ENCODE results near the gene ATP13A4. TPM values are rescaled to one million over a fixed set of nuclear protein-coding genes. Genes with fewer than 3 reads are reported as not detected.

Gene ATP13A4
- total and polyA plus RNA-seq, 8 donors: 5.7 to 15.7 (median 9.8) TPM

- ATAC-seq (no peak), FAIRE-seq (no peak), DNase-seq (no peak)
- Histone ChIP-seq H3K27ac (no peak overlapping the region), H3K36me3 (no peaks in the 10 kb centered on the region), H3K4me1 (no peaks in the 10 kb centered on the region), H3K4me3 (no peak overlapping the region), H3K27me3 (no peaks in the 10 kb centered on the region), H3K9me3 (no peaks in the 10 kb centered on the region)
- TF ChIP-seq, protein P1, sequence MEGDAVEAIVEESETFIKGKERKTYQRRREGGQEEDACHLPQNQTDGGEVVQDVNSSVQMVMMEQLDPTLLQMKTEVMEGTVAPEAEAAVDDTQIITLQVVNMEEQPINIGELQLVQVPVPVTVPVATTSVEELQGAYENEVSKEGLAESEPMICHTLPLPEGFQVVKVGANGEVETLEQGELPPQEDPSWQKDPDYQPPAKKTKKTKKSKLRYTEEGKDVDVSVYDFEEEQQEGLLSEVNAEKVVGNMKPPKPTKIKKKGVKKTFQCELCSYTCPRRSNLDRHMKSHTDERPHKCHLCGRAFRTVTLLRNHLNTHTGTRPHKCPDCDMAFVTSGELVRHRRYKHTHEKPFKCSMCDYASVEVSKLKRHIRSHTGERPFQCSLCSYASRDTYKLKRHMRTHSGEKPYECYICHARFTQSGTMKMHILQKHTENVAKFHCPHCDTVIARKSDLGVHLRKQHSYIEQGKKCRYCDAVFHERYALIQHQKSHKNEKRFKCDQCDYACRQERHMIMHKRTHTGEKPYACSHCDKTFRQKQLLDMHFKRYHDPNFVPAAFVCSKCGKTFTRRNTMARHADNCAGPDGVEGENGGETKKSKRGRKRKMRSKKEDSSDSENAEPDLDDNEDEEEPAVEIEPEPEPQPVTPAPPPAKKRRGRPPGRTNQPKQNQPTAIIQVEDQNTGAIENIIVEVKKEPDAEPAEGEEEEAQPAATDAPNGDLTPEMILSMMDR (IDR thresholded peaks at IDR 0.05): no peak
- intact Hi-C loops (cut with DNase I): no loop called here
- WGBS, 2 donors: 31 to 71% methylated on average over 1 of the region's 1 CpG
Observed at GRCh38 chr3:193483988-193484539, 70.6 kb downstream of the ATP13A4 start.

DNA sequence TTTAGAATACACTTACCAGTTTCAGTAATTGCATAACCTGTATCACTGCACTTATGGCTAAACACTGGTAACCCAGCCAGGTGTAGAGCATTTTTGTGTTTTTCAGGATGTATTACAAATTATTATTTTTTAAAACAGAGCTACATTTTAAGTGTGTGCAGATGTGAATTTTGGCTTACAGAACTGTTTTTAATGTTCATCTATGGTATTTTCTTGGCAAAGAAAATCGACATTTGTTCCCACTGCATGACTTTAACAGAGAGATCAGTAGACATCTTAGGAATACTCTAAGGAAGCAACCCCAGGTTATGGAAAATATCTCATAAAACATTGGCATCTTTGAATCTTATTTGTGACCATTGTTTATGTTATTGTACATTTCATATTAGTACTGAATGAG, 73.3 kb downstream of the ATP13A4 start:
- 30 to 68% methylated on average over 1 of the region's 1 CpG for WGBS, 2 donors
- TF ChIP-seq, protein P1 (IDR thresholded peaks at IDR 0.05): no peak
- no peak overlapping the region for H3K27ac ChIP-seq
- H3K4me1 ChIP-seq: no peaks in the 10 kb centered on the region
- DNase-seq (no peak), ATAC-seq (no peak), FAIRE-seq (no peak)
- H3K4me3 ChIP-seq: no peak overlapping the region
- intact Hi-C loops (cut with DNase I): no loop called here
- no peaks in the 10 kb centered on the region for H3K36me3 ChIP-seq
- H3K9me3 ChIP-seq: no peaks in the 10 kb centered on the region
- no peaks in the 10 kb centered on the region for H3K27me3 ChIP-seq

GRCh38 chr3:193474446-193474845, 80.2 kb downstream of the ATP13A4 start:
- no peak overlapping the region for H3K4me3 ChIP-seq
- TF ChIP-seq, protein P1 (IDR thresholded peaks at IDR 0.05): no peak
- ATAC-seq (no peak), DNase-seq (no peak), FAIRE-seq (no peak)
- H3K36me3 ChIP-seq: no peaks in the 10 kb centered on the region
- H3K27me3 ChIP-seq: no peaks in the 10 kb centered on the region
- intact Hi-C loops (cut with DNase I): no loop called here
- WGBS, 2 donors: 90 to 94% methylated on average over 4 of the region's 4 CpGs
- no peaks in the 10 kb centered on the region for H3K9me3 ChIP-seq
- H3K27ac ChIP-seq: no peak overlapping the region
- no peaks in the 10 kb centered on the region for H3K4me1 ChIP-seq

GRCh38 chr3:193470710-193471109, 84.0 kb downstream of the ATP13A4 start:
- H3K27ac ChIP-seq: no peak overlapping the region

More at GRCh38 chr3:193470710-193471109, 84.0 kb downstream of the ATP13A4 start:
- TF ChIP-seq, protein P1 (IDR thresholded peaks at IDR 0.05): no peak
- no peak for DNase-seq
- H3K9me3 ChIP-seq: no peaks in the 10 kb centered on the region
- no peak for ATAC-seq
- no peaks in the 10 kb centered on the region for H3K27me3 ChIP-seq
- FAIRE-seq: no peak
- intact Hi-C loops (cut with DNase I): no loop called here
- H3K4me1 ChIP-seq: no peaks in the 10 kb centered on the region
- H3K36me3 ChIP-seq: no peaks in the 10 kb centered on the region
- H3K4me3 ChIP-seq: no peak overlapping the region
- WGBS, 2 donors: 65 to 72% methylated on average over 6 of the region's 6 CpGs

Data from pancreas (tissue), 10 donors.